PC-3 (cell line): ENCODE data around the gene LFNG. TPM values are rescaled to one million over a fixed set of nuclear protein-coding genes. Genes with fewer than 3 reads are reported as not detected.

Experiments
- ATAC-seq: fragments of 200-7000 bp; cut with Tn5 transposase; 2 replicates; pipeline ENCODE4 v1.9.1; 2020; ENCODE audit warnings: mild to moderate bottlenecking, moderate library complexity
- BruUV-seq: library from RNA; stranded (reverse); fragments of 400-500 nt; replicated peaks from 2 replicates; lab custom pipeline; 2021; lab: Mats Ljungman, UMichigan
- CTCF ChIA-PET: fragments of 300-600 bp; sonication (Branson Sonifier 250); formaldehyde crosslinking; loops from one replicate; lab custom pipeline; 2022; ENCODE audit warnings: antibody characterized with exemption; lab: Charles Lee
- POLR2A ChIA-PET: fragments of 300-600 bp; sonication (Branson Sonifier 250); formaldehyde crosslinking; loops from one replicate; lab custom pipeline; 2022; ENCODE audit warnings: antibody characterized with exemption; ENCODE audit not compliant: unreplicated experiment; lab: Charles Lee
- DNase-seq: peaks from one replicate; pipeline ENCODE4 v3.0.0-alpha.2; 2015
- H2AFZ ChIP-seq: fragments of 300-600 bp; sonication (generic); 2 replicates; pipeline ENCODE4 v1.6.0; 2016; ENCODE audit warnings: antibody characterized with exemption, low read length
- H3F3A ChIP-seq: fragments of 300-600 bp; sonication (generic); one replicate; pipeline ENCODE4 v1.6.0; 2017; ENCODE audit warnings: antibody characterized with exemption, low read length, control low read depth, mild to moderate bottlenecking; ENCODE audit not compliant: unreplicated experiment
- H3K27ac ChIP-seq: fragments of 300-600 bp; sonication (generic); 2 replicates; pipeline ENCODE4 v1.5.1; 2016; ENCODE audit warnings: mild to moderate bottlenecking, low read length
- H3K27me3 ChIP-seq: fragments of 300-600 bp; sonication (generic); 2 replicates; pipeline ENCODE4 v1.6.1; 2016; ENCODE audit warnings: low read length, mixed read lengths
- H3K36me3 ChIP-seq: fragments of 300-600 bp; sonication (generic); 2 replicates; pipeline ENCODE4 v1.6.1; 2016; ENCODE audit warnings: low read depth, mixed run types, low read length, mixed read lengths
- H3K4me1 ChIP-seq: fragments of 300-600 bp; sonication (generic); 2 replicates; pipeline ENCODE4 v1.5.1; 2016; ENCODE audit warnings: low read length; ENCODE audit not compliant: insufficient read depth
- H3K4me2 ChIP-seq: fragments of 300-600 bp; sonication (generic); 2 replicates; pipeline ENCODE4 v1.6.0; 2016; ENCODE audit warnings: low read length
- H3K4me3 ChIP-seq: fragments of 300-600 bp; sonication (generic); 2 replicates; pipeline ENCODE4 v1.5.1; 2016; ENCODE audit warnings: mild to moderate bottlenecking, low read length, mixed read lengths
- H3K79me2 ChIP-seq: fragments of 300-600 bp; sonication (generic); 2 replicates; pipeline ENCODE4 v1.6.1; 2017; ENCODE audit warnings: low read length, mixed read lengths
- H3K9ac ChIP-seq: fragments of 300-600 bp; sonication (generic); 2 replicates; pipeline ENCODE4 v1.6.0; 2016; ENCODE audit warnings: mild to moderate bottlenecking, low read length
- H3K9me2 ChIP-seq: fragments of 300-600 bp; sonication (generic); replicated peaks from 2 replicates; pipeline ENCODE4 v1.6.1; 2016; ENCODE audit warnings: mixed run types, low read length, mixed read lengths
- H3K9me3 ChIP-seq: fragments of 300-600 bp; sonication (generic); 2 replicates; pipeline ENCODE4 v1.6.1; 2016; ENCODE audit warnings: low read length, mixed read lengths
- H4K20me1 ChIP-seq: fragments of 300-600 bp; sonication (generic); 2 replicates; pipeline ENCODE4 v1.6.1; 2016; ENCODE audit warnings: low read length, mixed read lengths
- CTCF ChIP-seq: fragments of 300-600 bp; sonication (generic); conservative IDR thresholded peaks from 2 replicates; pipeline ENCODE4 v1.5.1; 2017; ENCODE audit warnings: antibody characterized with exemption, low read depth, mild to moderate bottlenecking, low read length
- EZH2 ChIP-seq: fragments of 300-600 bp; sonication (generic); IDR thresholded peaks from one replicate; pipeline ENCODE4 v1.6.1; 2017; ENCODE audit warnings: antibody characterized with exemption, mild to moderate bottlenecking, low read length; ENCODE audit not compliant: unreplicated experiment
- EZH2phosphoT487 ChIP-seq: fragments of 300-600 bp; sonication (generic); IDR thresholded peaks from 2 replicates; pipeline ENCODE4 v1.6.1; 2018; ENCODE audit warnings: mild to moderate bottlenecking, antibody characterized with exemption, low read length, borderline replicate concordance
- intact Hi-C: fragments of 100-400 bp; cut with micrococcal nuclease; formaldehyde crosslinking; loops from 2 replicates; pipeline ENCODE4 v1.9.0; 2023
- microRNA-seq: library from miRNA; unstranded; fragments of <30 nt; microRNA quantifications from one replicate; pipeline ENCODE4 v1.1.0, GENCODE V29; 2020; ENCODE audit not compliant: unreplicated experiment
- total RNA-seq: library from RNA; depleted of rRNA; stranded (reverse); fragments of >200 nt; gene quantifications from 2 replicates; pipeline ENCODE4 v1.2.3, GENCODE V29; 2014; rRNA removed

The LFNG gene
- total RNA-seq, 1 experiment from 2014 or later, result 7.7 TPM

GRCh38 chr7:2576742-2577491, 57.3 kb downstream of the LFNG start:
- TF ChIP-seq EZH2phosphoT487 (no peak), EZH2 (no peak), CTCF (no peak)
- H3F3A ChIP-seq, result no peaks in the 10 kb centered on the region
- no peak overlapping the region for H3K9ac ChIP-seq
- no peaks in the 10 kb centered on the region for H4K20me1 ChIP-seq
- H3K4me2 ChIP-seq, result no peak overlapping the region
- no peak overlapping the region for H2AFZ ChIP-seq
- H3K27ac ChIP-seq, result no peak overlapping the region
- H3K4me3 ChIP-seq, result no peak overlapping the region
- no peaks in the 10 kb centered on the region for H3K79me2 ChIP-seq
- H3K36me3 ChIP-seq, result no peaks in the 10 kb centered on the region; the same call in 1 of the 2 replicates
- ATAC-seq (no peak), DNase-seq (no peak)
- H3K4me1 ChIP-seq, result peaks cover 11% of the 10 kb centered on the region
- no peaks in the 10 kb centered on the region for H3K9me2 ChIP-seq
- POLR2A ChIA-PET, result no interaction called here
- H3K27me3 ChIP-seq, result no peaks in the 10 kb centered on the region
- CTCF ChIA-PET, result no interaction called here
- BruUV-seq, result no TSS peak
- intact Hi-C loops, result no loop called here
- H3K9me3 ChIP-seq, result no peaks in the 10 kb centered on the region

Small RNAs within 50 kb of the gene (microRNA-seq; reads per million reads assigned to microRNA genes)
- gene MIR4648, result not detected

Other genes with a start within 250 kb of the LFNG start
- 12.3 and 20.5 TPM in 2 replicates for gene SNX8, start 205.3 kb upstream of the LFNG start, total RNA-seq
- 289 and 377 TPM in 2 replicates for gene EIF3B, start 164.9 kb upstream of the LFNG start, total RNA-seq
- 12.2 and 12.9 TPM in 2 replicates for gene CHST12, start 116.2 kb upstream of the LFNG start, total RNA-seq
- gene GRIFIN, start 43.4 kb upstream of the LFNG start, total RNA-seq, result not detected in 2 replicates
- gene BRAT1, start 35.8 kb downstream of the LFNG start, total RNA-seq, result 65.2 and 76.3 TPM in 2 replicates
- 9.7 and 24.7 TPM in 2 replicates for gene IQCE, start 39.2 kb downstream of the LFNG start, total RNA-seq
- gene TTYH3, start 112.2 kb downstream of the LFNG start, total RNA-seq, result 25.0 and 41.4 TPM in 2 replicates
- gene AMZ1, start 168.4 kb downstream of the LFNG start, total RNA-seq, result 0.75 TPM in 1 of 2 replicates, not detected in the other